Astrocyte of the spinal cord (primary cell): ENCODE data around the gene PKMYT1.

Experiments used
- DNase-seq: peaks from one replicate; pipeline ENCODE4 v3.0.0; 2011; ENCODE audit warnings: low read depth, low spot score
- H3K4me3 ChIP-seq: 2 replicates; pipeline ENCODE4 v1.5.1; 2011; ENCODE audit warnings: low read depth, mild to moderate bottlenecking, low read length, moderate library complexity
- in situ Hi-C: cut with HindIII; loops from 2 replicates; pipeline ENCODE4 v1.10.0; 2017; ENCODE audit warnings: low sequenced_read_pairs
- TF ChIP-seq, protein P1 (sequence below): IDR thresholded peaks from 2 replicates; pipeline ENCODE4 v1.5.1; 2012; ENCODE audit warnings: low read depth, mild to moderate bottlenecking, low read length, inconsistent platforms

The PKMYT1 gene

GRCh38 chr16:2976673-2977072, 3.6 kb downstream of the PKMYT1 start:
- in situ Hi-C loops, result no loop called here
- no peak for DNase-seq

GRCh38 chr16:2976201-2976600, 4.0 kb downstream of the PKMYT1 start:
- H3K4me3 ChIP-seq, result no peak overlapping the region

More at GRCh38 chr16:2976673-2977072, 3.6 kb downstream of the PKMYT1 start:
- H3K4me3 ChIP-seq, result no peak overlapping the region
- TF ChIP-seq, protein P1, sequence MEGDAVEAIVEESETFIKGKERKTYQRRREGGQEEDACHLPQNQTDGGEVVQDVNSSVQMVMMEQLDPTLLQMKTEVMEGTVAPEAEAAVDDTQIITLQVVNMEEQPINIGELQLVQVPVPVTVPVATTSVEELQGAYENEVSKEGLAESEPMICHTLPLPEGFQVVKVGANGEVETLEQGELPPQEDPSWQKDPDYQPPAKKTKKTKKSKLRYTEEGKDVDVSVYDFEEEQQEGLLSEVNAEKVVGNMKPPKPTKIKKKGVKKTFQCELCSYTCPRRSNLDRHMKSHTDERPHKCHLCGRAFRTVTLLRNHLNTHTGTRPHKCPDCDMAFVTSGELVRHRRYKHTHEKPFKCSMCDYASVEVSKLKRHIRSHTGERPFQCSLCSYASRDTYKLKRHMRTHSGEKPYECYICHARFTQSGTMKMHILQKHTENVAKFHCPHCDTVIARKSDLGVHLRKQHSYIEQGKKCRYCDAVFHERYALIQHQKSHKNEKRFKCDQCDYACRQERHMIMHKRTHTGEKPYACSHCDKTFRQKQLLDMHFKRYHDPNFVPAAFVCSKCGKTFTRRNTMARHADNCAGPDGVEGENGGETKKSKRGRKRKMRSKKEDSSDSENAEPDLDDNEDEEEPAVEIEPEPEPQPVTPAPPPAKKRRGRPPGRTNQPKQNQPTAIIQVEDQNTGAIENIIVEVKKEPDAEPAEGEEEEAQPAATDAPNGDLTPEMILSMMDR, result no peak

GRCh38 chr16:2975161-2975795, 5.0 kb downstream of the PKMYT1 start:
- TF ChIP-seq, protein P1, result no peak
- no peak overlapping the region for H3K4me3 ChIP-seq
- no peak for DNase-seq
- in situ Hi-C loops, result no loop called here

More at GRCh38 chr16:2976201-2976600, 4.0 kb downstream of the PKMYT1 start:
- TF ChIP-seq, protein P1, result no peak
- in situ Hi-C loops, result no loop called here
- no peak for DNase-seq

DNA sequence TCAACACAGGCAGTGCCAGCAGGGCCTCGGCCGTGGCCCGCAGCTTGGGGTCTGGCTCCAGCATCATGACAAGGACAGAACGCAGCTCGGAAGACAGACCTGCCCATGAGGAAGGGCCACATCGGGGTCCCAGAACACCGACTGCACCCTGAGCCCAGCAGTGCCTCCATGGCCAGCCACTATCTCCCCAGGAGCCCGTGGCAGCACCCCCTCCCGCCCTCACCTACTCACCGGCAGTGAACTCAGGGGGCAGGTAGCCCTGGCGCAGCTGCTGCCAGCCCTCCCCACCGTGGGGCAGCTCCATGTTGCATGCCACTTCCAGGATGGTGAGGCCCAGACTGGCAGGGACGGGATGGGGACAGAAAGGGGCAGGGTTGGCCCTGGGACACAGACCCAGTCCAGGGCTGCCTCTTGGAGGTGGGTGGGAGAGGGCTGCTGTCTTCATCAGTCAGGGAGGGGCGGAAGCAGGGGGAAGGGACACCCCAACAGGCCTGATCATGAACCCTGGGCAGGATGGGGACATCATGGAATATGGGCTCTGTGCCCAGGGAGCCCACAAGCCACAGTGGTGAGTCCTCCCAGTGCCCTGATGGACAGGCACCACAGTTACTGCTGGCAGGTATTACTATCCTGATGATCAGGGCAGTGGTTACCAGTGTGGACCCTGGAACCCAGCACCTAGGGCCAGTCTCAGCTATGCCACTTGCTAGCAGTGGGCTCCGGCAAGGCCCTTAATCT, 5.8 kb downstream of the PKMYT1 start:
- H3K4me3 ChIP-seq, result no peak overlapping the region
- in situ Hi-C loops, result no loop called here
- DNase-seq, result no peak
- TF ChIP-seq, protein P1, result no peak

- in situ Hi-C loops, result no loop called here
- H3K4me3 ChIP-seq, result no peak overlapping the region
- TF ChIP-seq, protein P1, result no peak
Observed at GRCh38 chr16:2973605-2974318, 6.5 kb downstream of the PKMYT1 start.

DNA sequence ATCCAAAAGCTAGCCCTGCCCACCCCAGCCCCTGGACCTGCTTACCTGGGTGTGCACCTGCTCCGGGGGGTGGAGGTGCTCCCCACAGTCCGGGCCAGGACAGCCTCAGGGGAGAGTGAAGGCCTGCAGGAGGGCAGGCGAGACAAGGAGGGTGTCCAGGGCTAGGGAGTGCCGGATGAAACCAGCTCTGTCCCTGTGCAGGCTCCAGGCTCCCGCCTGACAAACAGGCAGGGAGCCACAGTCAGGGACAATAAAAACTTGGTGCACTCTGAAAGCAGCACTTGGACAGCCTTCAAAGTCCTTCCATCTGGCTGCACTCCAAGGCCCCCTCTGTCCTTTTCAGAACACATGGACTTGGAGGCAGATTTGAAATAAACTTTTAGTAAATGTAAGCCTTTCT, 7.2 kb downstream of the PKMYT1 start:
- in situ Hi-C loops, result no loop called here
- TF ChIP-seq, protein P1, result no peak
- no peak for DNase-seq
- H3K4me3 ChIP-seq, result no peak overlapping the region

More at GRCh38 chr16:2973605-2974318, 6.5 kb downstream of the PKMYT1 start:
- DNase-seq, result no peak
